Calu3 (cell line): Measurements from ENCODE around the gene CHERP. TPM values are rescaled to one million over a fixed set of nuclear protein-coding genes. Genes with fewer than 3 reads are reported as not detected.

Experiments
- BruUV-seq: library from RNA; stranded (reverse); fragments of 400-500 nt; replicated peaks from 2 replicates; lab custom pipeline; 2021; lab: Mats Ljungman, UMichigan
- CTCF ChIA-PET: fragments of 300-600 bp; sonication (Branson Sonifier 250); formaldehyde crosslinking; loops from one replicate; lab custom pipeline; 2022; ENCODE audit warnings: antibody characterized with exemption; lab: Charles Lee
- DNase-seq: peaks from one replicate; pipeline ENCODE4 v3.0.0; 2022
- H3K27ac Mint-ChIP-seq: one replicate; pipeline ENCODE4 v1.8.0; 2022; ENCODE audit warnings: mixed read lengths; ENCODE audit not compliant: unreplicated experiment
- H3K27me3 Mint-ChIP-seq: one replicate; pipeline ENCODE4 v1.8.0; 2022; ENCODE audit warnings: mixed read lengths; ENCODE audit not compliant: unreplicated experiment
- H3K36me3 Mint-ChIP-seq: one replicate; pipeline ENCODE4 v1.8.0; 2022; ENCODE audit warnings: mild to moderate bottlenecking, moderate library complexity, mixed read lengths; ENCODE audit not compliant: insufficient read depth, unreplicated experiment
- H3K4me1 Mint-ChIP-seq: one replicate; pipeline ENCODE4 v1.8.0; 2022; ENCODE audit warnings: mild to moderate bottlenecking, low read depth, mixed read lengths; ENCODE audit not compliant: unreplicated experiment
- H3K4me3 Mint-ChIP-seq: one replicate; pipeline ENCODE4 v1.8.0; 2022; ENCODE audit warnings: mild to moderate bottlenecking, low read depth, moderate library complexity, mixed read lengths; ENCODE audit not compliant: unreplicated experiment
- H3K9me3 Mint-ChIP-seq: one replicate; pipeline ENCODE4 v1.8.0; 2022; ENCODE audit warnings: low read depth, mixed read lengths; ENCODE audit not compliant: unreplicated experiment
- intact Hi-C: fragments of 100-400 bp; cut with micrococcal nuclease; formaldehyde crosslinking; loops from one replicate; pipeline ENCODE4 v1.10.0; 2022; ENCODE audit not compliant: unreplicated experiment
- total RNA-seq: library from RNA; stranded (reverse); gene quantifications from 2 replicates; pipeline ENCODE4 v1.2.3, GENCODE V29; 2022
- TF ChIP-seq, protein P1 (sequence below): fragments of 200-600 bp; IDR thresholded peaks from one replicate; pipeline ENCODE4 v1.8.0; 2022; ENCODE audit warnings: antibody characterized with exemption; ENCODE audit not compliant: unreplicated experiment

Gene CHERP
- total RNA-seq, 1 experiment from 2014 or later, result 49.3 TPM

DNA sequence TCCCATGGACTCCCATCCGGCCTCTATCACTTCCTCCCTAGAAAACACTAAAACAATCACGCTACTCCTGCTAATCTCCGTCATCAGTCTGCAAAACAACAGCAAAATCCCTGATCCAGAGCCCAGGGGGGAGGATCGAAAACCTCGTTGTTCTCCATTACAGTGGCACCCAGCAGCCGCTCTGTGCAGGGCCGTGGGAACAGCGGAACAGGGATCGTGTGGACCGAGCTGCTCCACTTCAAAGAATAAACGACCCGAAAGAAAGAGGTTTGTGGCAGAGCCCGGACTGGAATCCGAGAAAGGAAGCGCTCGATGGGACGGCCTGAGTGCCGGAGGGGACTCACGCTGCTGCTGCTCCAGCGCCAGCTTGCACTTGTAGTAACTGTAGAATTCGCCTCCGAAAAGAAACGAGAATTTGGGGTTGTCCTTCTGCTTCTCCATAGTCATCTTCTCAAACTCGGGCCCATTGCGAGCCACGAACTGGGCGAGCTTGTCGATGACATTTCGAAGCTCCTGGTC is 652 bp downstream of the CHERP start:
- peak overlapping the region; percentile 81 for H3K4me3 Mint-ChIP-seq
- no peaks in the 10 kb centered on the region for H3K27me3 Mint-ChIP-seq
- peak overlapping the region; percentile 34 for H3K27ac Mint-ChIP-seq
- intact Hi-C loops, result no loop called here
- BruUV-seq, result TSS peak; percentile 88
- DNase-seq, result peak; percentile 4
- TF ChIP-seq, protein P1, sequence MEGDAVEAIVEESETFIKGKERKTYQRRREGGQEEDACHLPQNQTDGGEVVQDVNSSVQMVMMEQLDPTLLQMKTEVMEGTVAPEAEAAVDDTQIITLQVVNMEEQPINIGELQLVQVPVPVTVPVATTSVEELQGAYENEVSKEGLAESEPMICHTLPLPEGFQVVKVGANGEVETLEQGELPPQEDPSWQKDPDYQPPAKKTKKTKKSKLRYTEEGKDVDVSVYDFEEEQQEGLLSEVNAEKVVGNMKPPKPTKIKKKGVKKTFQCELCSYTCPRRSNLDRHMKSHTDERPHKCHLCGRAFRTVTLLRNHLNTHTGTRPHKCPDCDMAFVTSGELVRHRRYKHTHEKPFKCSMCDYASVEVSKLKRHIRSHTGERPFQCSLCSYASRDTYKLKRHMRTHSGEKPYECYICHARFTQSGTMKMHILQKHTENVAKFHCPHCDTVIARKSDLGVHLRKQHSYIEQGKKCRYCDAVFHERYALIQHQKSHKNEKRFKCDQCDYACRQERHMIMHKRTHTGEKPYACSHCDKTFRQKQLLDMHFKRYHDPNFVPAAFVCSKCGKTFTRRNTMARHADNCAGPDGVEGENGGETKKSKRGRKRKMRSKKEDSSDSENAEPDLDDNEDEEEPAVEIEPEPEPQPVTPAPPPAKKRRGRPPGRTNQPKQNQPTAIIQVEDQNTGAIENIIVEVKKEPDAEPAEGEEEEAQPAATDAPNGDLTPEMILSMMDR, result no peak
- H3K9me3 Mint-ChIP-seq, result no peaks in the 10 kb centered on the region
- H3K4me1 Mint-ChIP-seq, result no peaks in the 10 kb centered on the region
- CTCF ChIA-PET, result interaction anchor here (0.6 kb wide), 1 partner anchor 28 kb away, joined by 3 read pairs; no protein-coding TSS in a partner anchor
- peaks cover 69% of the 10 kb centered on the region for H3K36me3 Mint-ChIP-seq

DNA sequence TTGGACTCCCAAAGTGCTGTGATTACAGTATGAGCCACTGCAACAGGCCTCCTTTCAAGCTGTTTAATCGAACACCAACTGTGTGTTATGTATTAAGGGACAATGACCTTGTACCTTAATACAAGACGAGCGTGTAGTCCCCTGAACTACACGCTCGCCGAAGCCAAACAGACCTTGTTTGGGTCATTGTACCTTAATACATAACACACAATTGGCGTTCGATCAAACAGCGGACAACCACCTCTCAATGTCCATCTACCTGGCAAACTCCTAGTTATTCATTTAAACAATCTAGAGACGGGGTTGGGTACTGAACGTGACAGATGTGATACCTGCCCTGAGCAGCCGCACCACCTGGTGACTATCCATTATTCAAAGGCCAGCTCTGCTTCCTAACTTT is 1.3 kb downstream of the CHERP start:
- intact Hi-C loops, result no loop called here
- peak overlapping the region; percentile 81 for H3K4me3 Mint-ChIP-seq
- TF ChIP-seq, protein P1, result no peak
- H3K4me1 Mint-ChIP-seq, result no peaks in the 10 kb centered on the region
- H3K9me3 Mint-ChIP-seq, result no peaks in the 10 kb centered on the region
- CTCF ChIA-PET, result no interaction called here
- BruUV-seq, result no TSS peak
- H3K27ac Mint-ChIP-seq, result no peak overlapping the region
- H3K36me3 Mint-ChIP-seq, result peaks cover 69% of the 10 kb centered on the region
- no peak for DNase-seq
- no peaks in the 10 kb centered on the region for H3K27me3 Mint-ChIP-seq

DNA sequence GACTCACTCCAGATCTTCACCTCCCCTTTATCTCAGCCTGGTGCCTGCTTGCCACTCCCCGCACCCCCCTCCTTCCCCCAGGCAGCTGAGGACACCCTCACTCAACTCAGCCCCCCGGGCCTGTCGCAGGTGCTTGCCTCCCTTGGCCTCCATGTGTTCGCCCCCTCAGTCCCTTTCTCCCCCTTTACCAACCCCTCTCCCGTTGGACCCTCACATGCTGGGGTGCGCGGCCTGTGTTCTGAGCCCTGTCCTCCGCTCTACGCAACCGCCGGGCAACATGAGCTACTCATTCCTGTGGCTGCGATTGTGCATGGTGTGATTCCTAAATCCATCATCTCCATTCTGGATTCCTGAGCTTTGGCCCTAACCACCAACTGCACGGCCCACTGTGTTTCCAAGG is 5.1 kb downstream of the CHERP start:
- intact Hi-C loops, result no loop called here
- BruUV-seq, result no TSS peak
- no peaks in the 10 kb centered on the region for H3K9me3 Mint-ChIP-seq
- no peaks in the 10 kb centered on the region for H3K4me1 Mint-ChIP-seq
- H3K4me3 Mint-ChIP-seq, result no peak overlapping the region
- no peaks in the 10 kb centered on the region for H3K27me3 Mint-ChIP-seq
- H3K36me3 Mint-ChIP-seq, result peaks cover 68% of the 10 kb centered on the region
- TF ChIP-seq, protein P1, result no peak
- no peak for DNase-seq
- no peak overlapping the region for H3K27ac Mint-ChIP-seq
- CTCF ChIA-PET, result no interaction called here

DNA sequence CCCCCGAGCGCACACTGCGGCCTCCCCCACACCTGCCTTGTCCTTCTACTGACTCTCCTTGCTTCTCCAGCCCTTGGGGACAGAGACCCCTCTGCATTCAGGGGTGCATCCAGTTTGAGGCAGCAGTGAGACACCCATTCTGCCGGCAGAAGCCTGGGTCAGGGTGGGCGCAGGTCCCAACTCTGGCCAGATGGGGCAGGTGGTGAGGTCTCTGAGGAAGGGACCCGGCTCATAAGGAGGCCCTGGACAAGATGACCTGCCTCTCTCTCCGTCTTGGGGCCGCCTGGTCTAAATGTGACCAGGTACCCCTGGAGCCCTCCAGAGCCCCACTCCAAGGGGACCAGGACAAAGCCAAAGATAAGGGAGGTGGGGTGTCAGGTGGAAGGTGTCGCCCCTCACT is 6.1 kb downstream of the CHERP start:
- DNase-seq, result no peak
- Mint-ChIP-seq H3K4me1 (no peaks in the 10 kb centered on the region), H3K27ac (no peak overlapping the region), H3K36me3 (peaks cover 68% of the 10 kb centered on the region), H3K9me3 (no peaks in the 10 kb centered on the region), H3K4me3 (no peak overlapping the region), H3K27me3 (no peaks in the 10 kb centered on the region)
- intact Hi-C loops, result no loop called here
- BruUV-seq, result no TSS peak
- TF ChIP-seq, protein P1, result no peak
- CTCF ChIA-PET, result interaction anchor here (0.6 kb wide), 1 partner anchor 152 kb away, joined by 4 read pairs; no protein-coding TSS in a partner anchor
